ENCODE results near the gene RRP1B. TPM values are rescaled to one million over a fixed set of nuclear protein-coding genes. Genes with fewer than 3 reads are reported as not detected.
A peak's percentile ranks its signal among the peaks of the same experiment; 100 is the strongest.

RRP1B gene
- total RNA-seq, 1 experiment from 2014 or later = 30.7 TPM

GRCh38 chr21:43731476-43731875 is 72.1 kb downstream of the RRP1B start:
- CTCF ChIA-PET = no interaction called here
- no peaks in the 10 kb centered on the region for H3K9me3 ChIP-seq (ENCODE audit: control insufficient read depth, insufficient read depth, low read depth, low read length)
- in situ Hi-C loops (cut with HindIII; ENCODE audit: low pct_unique_long_range_greater_than_20kb, low sequenced_read_pairs) = no loop called here

DNA sequence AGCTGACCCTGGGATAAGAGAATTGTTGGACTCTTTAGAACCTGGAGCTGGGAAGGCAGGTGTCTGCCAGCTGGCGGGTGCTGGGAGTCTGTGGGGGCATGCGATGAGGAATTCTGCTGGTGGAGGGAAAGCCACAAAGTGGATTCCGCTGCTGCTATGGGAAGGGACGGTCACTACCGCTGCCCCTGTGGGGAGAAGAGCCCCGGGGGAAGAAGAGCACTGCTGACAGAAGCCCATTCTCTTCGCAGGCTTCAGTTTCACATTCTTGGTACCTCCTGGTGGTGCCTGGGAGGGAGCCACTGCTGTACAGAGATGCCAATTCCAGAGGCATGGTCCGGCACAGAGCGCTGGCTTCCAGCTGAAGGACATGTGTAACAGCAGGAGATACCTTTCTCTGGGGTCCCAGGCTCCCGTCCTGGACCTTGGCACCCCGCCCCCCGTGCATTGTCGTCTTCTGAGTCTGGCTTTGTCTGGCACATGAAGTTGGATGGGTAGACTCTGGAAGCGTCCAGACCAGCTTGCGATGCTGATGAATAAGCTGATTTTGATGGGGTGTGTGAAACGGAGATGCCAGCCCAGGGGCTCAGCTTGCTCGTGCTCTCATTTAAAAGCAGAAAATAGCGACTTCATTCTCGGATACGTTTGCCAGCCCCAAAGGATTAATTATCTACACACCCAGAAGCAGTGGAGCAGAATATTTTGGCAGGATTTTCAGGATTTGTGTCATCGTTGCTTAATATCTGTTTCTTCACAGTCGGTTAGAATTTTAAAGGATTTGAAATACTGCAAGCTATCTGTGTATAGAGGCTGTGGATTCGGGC is 72.7 kb downstream of the RRP1B start:
- BruUV-seq (replicated peaks) = TSS peak; percentile 30
- ChIA-PET CTCF (interaction anchor here (0.6 kb wide), 2 partner anchors 21 to 26 kb away, joined by 4 read pairs; no protein-coding TSS in a partner anchor), POLR2A (interaction anchor here (0.5 kb wide), 1 partner anchor 42 kb away, joined by 4 read pairs; no protein-coding TSS in a partner anchor)
- TF ChIP-seq SIN3A (IDR thresholded peaks at IDR 0.05; ENCODE audit: borderline replicate concordance, insufficient read depth, low read depth, low read length) (no peak), CTCF (IDR thresholded peaks at IDR 0.05) (no peak), POLR2AphosphoS5 (IDR thresholded peaks at IDR 0.05; ENCODE audit: low read depth, low read length) (no peak), TCF7L2 (IDR thresholded peaks at IDR 0.05; ENCODE audit: low read depth, low read length) (no peak)
- TF ChIP-seq, protein P1, sequence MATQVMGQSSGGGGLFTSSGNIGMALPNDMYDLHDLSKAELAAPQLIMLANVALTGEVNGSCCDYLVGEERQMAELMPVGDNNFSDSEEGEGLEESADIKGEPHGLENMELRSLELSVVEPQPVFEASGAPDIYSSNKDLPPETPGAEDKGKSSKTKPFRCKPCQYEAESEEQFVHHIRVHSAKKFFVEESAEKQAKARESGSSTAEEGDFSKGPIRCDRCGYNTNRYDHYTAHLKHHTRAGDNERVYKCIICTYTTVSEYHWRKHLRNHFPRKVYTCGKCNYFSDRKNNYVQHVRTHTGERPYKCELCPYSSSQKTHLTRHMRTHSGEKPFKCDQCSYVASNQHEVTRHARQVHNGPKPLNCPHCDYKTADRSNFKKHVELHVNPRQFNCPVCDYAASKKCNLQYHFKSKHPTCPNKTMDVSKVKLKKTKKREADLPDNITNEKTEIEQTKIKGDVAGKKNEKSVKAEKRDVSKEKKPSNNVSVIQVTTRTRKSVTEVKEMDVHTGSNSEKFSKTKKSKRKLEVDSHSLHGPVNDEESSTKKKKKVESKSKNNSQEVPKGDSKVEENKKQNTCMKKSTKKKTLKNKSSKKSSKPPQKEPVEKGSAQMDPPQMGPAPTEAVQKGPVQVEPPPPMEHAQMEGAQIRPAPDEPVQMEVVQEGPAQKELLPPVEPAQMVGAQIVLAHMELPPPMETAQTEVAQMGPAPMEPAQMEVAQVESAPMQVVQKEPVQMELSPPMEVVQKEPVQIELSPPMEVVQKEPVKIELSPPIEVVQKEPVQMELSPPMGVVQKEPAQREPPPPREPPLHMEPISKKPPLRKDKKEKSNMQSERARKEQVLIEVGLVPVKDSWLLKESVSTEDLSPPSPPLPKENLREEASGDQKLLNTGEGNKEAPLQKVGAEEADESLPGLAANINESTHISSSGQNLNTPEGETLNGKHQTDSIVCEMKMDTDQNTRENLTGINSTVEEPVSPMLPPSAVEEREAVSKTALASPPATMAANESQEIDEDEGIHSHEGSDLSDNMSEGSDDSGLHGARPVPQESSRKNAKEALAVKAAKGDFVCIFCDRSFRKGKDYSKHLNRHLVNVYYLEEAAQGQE (IDR thresholded peaks at IDR 0.05; ENCODE audit: insufficient read depth in 1 of 2, low read depth in 2 of 2, low read length in 1 of 2) = no peak
- intact Hi-C loops (cut with micrococcal nuclease; ENCODE audit: unreplicated experiment) = no loop called here
- no peaks in the 10 kb centered on the region for H3K27me3 ChIP-seq (ENCODE audit: control insufficient read depth, insufficient read depth, low read length)
- no peaks in the 10 kb centered on the region for H3K36me3 ChIP-seq (ENCODE audit: control insufficient read depth, insufficient read depth, low read length)
- no peaks in the 10 kb centered on the region for H3K9me3 ChIP-seq (ENCODE audit: control insufficient read depth, insufficient read depth, low read depth, low read length)
- ATAC-seq = no peak
- H3K4me1 ChIP-seq (ENCODE audit: control insufficient read depth, insufficient read depth, low read length) = peaks cover 70% of the 10 kb centered on the region
- peak overlapping the region; percentile 86 for H3K27ac ChIP-seq (ENCODE audit: low read length)
- in situ Hi-C loops (cut with HindIII; ENCODE audit: low pct_unique_long_range_greater_than_20kb, low sequenced_read_pairs) = no loop called here
- no peak overlapping the region for H3K4me3 ChIP-seq (ENCODE audit: low read depth in 2 of 2, low read length in 2 of 2)
- no peak for DNase-seq (ENCODE audit: low read depth, low spot score)

More at GRCh38 chr21:43731476-43731875, 72.1 kb downstream of the RRP1B start:
- peak overlapping the region; percentile 86 for H3K27ac ChIP-seq (ENCODE audit: low read length)
- DNase-seq (ENCODE audit: low read depth, low spot score) (no peak), ATAC-seq (no peak)
- POLR2A ChIA-PET = no interaction called here
- intact Hi-C loops (cut with micrococcal nuclease; ENCODE audit: unreplicated experiment) = no loop called here
- BruUV-seq (replicated peaks) = no TSS peak
- no peaks in the 10 kb centered on the region for H3K36me3 ChIP-seq (ENCODE audit: control insufficient read depth, insufficient read depth, low read length)
- no peak overlapping the region for H3K4me3 ChIP-seq (ENCODE audit: low read depth in 2 of 2, low read length in 2 of 2)
- peaks cover 75% of the 10 kb centered on the region for H3K4me1 ChIP-seq (ENCODE audit: control insufficient read depth, insufficient read depth, low read length)
- no peaks in the 10 kb centered on the region for H3K27me3 ChIP-seq (ENCODE audit: control insufficient read depth, insufficient read depth, low read length)
- TF ChIP-seq SIN3A (IDR thresholded peaks at IDR 0.05; ENCODE audit: borderline replicate concordance, insufficient read depth, low read depth, low read length) (no peak), POLR2AphosphoS5 (IDR thresholded peaks at IDR 0.05; ENCODE audit: low read depth, low read length) (no peak), TCF7L2 (IDR thresholded peaks at IDR 0.05; ENCODE audit: low read depth, low read length) (no peak)

Measured in Panc1 (cell line).